RWPE1 (cell line): ENCODE data around the gene WEE2.

Source experiments
- CTCF ChIA-PET: fragments of 350-600 bp; sonication (Branson Sonifier 250); formaldehyde crosslinking; extraction: SDS; loops from one replicate; lab custom pipeline; 2021; lab: Yijun Ruan, JAX
- POLR2A ChIA-PET: fragments of 400-600 bp; formaldehyde crosslinking; extraction: SDS; loops from one replicate; lab custom pipeline; 2020; ENCODE audit warnings: antibody characterized with exemption; ENCODE audit not compliant: low non-redundant PET; lab: Yijun Ruan, JAX
- DNase-seq: peaks from one replicate; pipeline ENCODE4 v3.0.0; 2012; ENCODE audit warnings: low spot score
- H3K27ac ChIP-seq: fragments of 450-650 bp; 2 replicates; pipeline ENCODE4 v1.5.1; 2017
- CTCF ChIP-seq: fragments of 450-650 bp; conservative IDR thresholded peaks from 2 replicates; pipeline ENCODE4 v1.5.1; 2017; ENCODE audit warnings: low read depth, mild to moderate bottlenecking

The WEE2 gene

GRCh38 chr7:141709318-141709717 is 1.2 kb downstream of the WEE2 start:
- TF ChIP-seq CTCF = no peak
- POLR2A ChIA-PET = no interaction called here
- H3K27ac ChIP-seq = no peak overlapping the region
- no peak for DNase-seq
- CTCF ChIA-PET = interaction anchor here (1.2 kb wide), 1 partner anchor 21 kb away, joined by 3 read pairs; no protein-coding TSS in a partner anchor

- CTCF ChIA-PET = interaction anchor here (1.2 kb wide), 1 partner anchor 20 kb away, joined by 3 read pairs; no protein-coding TSS in a partner anchor
- no peak overlapping the region for H3K27ac ChIP-seq
- TF ChIP-seq CTCF = no peak
- no peak for DNase-seq
- POLR2A ChIA-PET = no interaction called here
Observed at GRCh38 chr7:141709749-141710148, 1.6 kb downstream of the WEE2 start.

GRCh38 chr7:141710301-141710700 is 2.1 kb downstream of the WEE2 start:
- no peak for DNase-seq
- ChIA-PET POLR2A (no interaction called here), CTCF (interaction anchor here (1.2 kb wide), 1 partner anchor 20 kb away, joined by 3 read pairs; no protein-coding TSS in a partner anchor)

GRCh38 chr7:141712603-141713255 is 4.6 kb downstream of the WEE2 start:
- no peak for TF ChIP-seq CTCF
- ChIA-PET POLR2A (no interaction called here), CTCF (interaction anchor here (1.3 kb wide), 1 partner anchor 73 kb away, joined by 4 read pairs; no protein-coding TSS in a partner anchor)
- H3K27ac ChIP-seq = no peak overlapping the region
- DNase-seq = no peak

More at GRCh38 chr7:141710301-141710700, 2.1 kb downstream of the WEE2 start:
- no peak overlapping the region for H3K27ac ChIP-seq
- no peak for TF ChIP-seq CTCF

GRCh38 chr7:141713890-141714289 is 5.7 kb downstream of the WEE2 start:
- no peak overlapping the region for H3K27ac ChIP-seq
- POLR2A ChIA-PET = no interaction called here
- DNase-seq = no peak
- TF ChIP-seq CTCF = no peak
- CTCF ChIA-PET = interaction anchor here (1.3 kb wide), 1 partner anchor 72 kb away, joined by 4 read pairs; no protein-coding TSS in a partner anchor

GRCh38 chr7:141714571-141714970 is 6.4 kb downstream of the WEE2 start:
- CTCF ChIA-PET = no interaction called here

More at GRCh38 chr7:141714571-141714970, 6.4 kb downstream of the WEE2 start:
- DNase-seq = no peak
- no peak for TF ChIP-seq CTCF
- POLR2A ChIA-PET = no interaction called here
- H3K27ac ChIP-seq = no peak overlapping the region
